ENCODE data around the gene HEATR9. TPM values are rescaled to one million over a fixed set of nuclear protein-coding genes. Genes with fewer than 3 reads are reported as not detected.

HEATR9 gene
- total RNA-seq, 6 experiments from 2014 or later = not detected

GRCh38 chr17:35809855-35810461 lies 58.7 kb downstream of the HEATR9 start:
- intact Hi-C loops (cut with DNase I) = loop anchor here (5.0 kb wide), 1 partner anchor 43 kb away; no protein-coding TSS in a partner anchor
- H3K4me1 ChIP-seq = peaks cover 0 to 22% (median 8%) of the 10 kb centered on the region in 4 donors
- DNase-seq (no peak), ATAC-seq (peak in 1 of 4 donors; percentile 3)
- no peaks in the 10 kb centered on the region for H3K36me3 ChIP-seq
- peak overlapping the region; percentile 77 to 92 (median 88) for H3K27ac ChIP-seq
- peak overlapping the region; percentile 81 to 91 (median 84) for H3K4me3 ChIP-seq
- WGBS (ENCODE audit: insufficient coverage, low coverage, low lambda C conversion rate, missing lambda C conversion rate) = 2% methylated on average over 5 of the region's 24 CpGs
- TF ChIP-seq POLR2A (IDR thresholded peaks at IDR 0.05) (no peak), CTCF (IDR thresholded peaks at IDR 0.05) (no peak)
- H3K9me3 ChIP-seq = no peaks in the 10 kb centered on the region
- no peaks in the 10 kb centered on the region for H3K27me3 ChIP-seq

DNA sequence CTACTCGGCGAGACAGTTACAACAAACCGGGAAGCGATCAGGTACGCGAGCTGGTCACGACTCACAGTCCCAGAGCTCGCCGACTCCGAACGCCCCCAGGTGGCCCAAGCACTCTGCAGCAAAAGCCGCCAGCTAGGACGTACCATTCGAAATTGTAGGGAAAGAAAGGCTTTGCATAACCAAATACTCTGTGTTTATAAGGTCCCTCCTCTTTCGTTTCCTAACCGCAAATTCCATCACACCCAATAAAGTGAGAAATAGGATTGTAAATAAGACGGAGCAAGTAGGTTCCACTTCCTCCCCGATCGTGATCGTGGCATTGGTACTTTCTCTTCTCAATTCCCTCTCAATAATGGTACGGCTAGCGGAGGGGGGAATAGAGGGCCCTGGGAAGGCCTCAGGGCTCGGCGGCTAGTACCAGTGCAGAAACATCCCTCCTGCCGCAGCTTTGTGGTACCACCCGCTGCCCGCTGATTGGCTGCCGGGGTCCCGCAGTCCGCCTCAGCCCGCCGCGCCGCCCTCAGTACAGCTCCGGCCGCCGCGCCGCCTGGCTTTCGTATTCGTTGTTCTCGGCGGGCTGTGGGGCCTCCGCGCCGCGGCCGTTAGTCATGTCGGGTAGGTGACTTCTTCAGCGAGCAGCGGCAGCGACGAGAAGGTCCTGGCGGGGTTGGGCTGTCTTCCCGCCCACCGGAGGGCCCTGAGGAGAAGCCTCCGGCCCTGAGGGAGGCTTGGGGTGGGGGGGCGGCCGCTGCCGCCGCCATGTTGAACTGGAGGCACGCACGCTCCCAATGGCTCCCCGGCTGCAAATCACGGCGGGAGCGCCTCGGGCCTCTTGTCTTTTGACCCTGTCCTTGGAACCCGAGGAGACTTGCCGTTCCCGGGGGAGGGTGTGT lies 59.5 kb downstream of the HEATR9 start, which contains the start of gene TAF15:
TSS of gene TAF15 (plus strand) at position 523 of the 893 bp plus-strand sequence. CDS start at position 609, 86 bp downstream.
- Histone ChIP-seq H3K27me3 (no peaks in the 10 kb centered on the region), H3K4me1 (peaks cover 0 to 23% (median 8%) of the 10 kb centered on the region in 4 donors), H3K27ac (peak within 1 kb of the TSS; percentile 77 to 92 (median 88)), H3K9me3 (no peaks in the 10 kb centered on the region), H3K4me3 (peak within 1 kb of the TSS; percentile 81 to 91 (median 84)), H3K36me3 (no peaks in the 10 kb centered on the region)
- intact Hi-C loops (cut with DNase I) = loop anchor here (5.0 kb wide), 1 partner anchor 42 kb away; no protein-coding TSS in a partner anchor
- under 1% methylated on average over 38 of the region's 71 CpGs for WGBS (ENCODE audit: insufficient coverage, low coverage, low lambda C conversion rate, missing lambda C conversion rate)
- peak; percentile 95 to 97 (median 97) for DNase-seq
- peak; percentile 94 to 98 (median 94) for ATAC-seq
- TF ChIP-seq POLR2A (IDR thresholded peaks at IDR 0.05) (peak; percentile 99), CTCF (IDR thresholded peaks at IDR 0.05) (peak; percentile 58 to 70 (median 68))

- intact Hi-C loops (cut with DNase I) = loop anchor here (5.0 kb wide), 1 partner anchor 41 kb away; no protein-coding TSS in a partner anchor
- no peaks in the 10 kb centered on the region for H3K9me3 ChIP-seq
- 20% methylated on average over 19 of the region's 19 CpGs for WGBS (ENCODE audit: insufficient coverage, low coverage, low lambda C conversion rate, missing lambda C conversion rate)
- no peak for DNase-seq
- H3K27ac ChIP-seq = peak overlapping the region; percentile 77 to 92 (median 88)
- TF ChIP-seq CTCF (IDR thresholded peaks at IDR 0.05) (no peak), POLR2A (IDR thresholded peaks at IDR 0.05) (no peak)
- H3K4me1 ChIP-seq = peaks cover 0 to 23% (median 8%) of the 10 kb centered on the region in 4 donors
- no peaks in the 10 kb centered on the region for H3K27me3 ChIP-seq
- no peak for ATAC-seq
- no peaks in the 10 kb centered on the region for H3K36me3 ChIP-seq
- H3K4me3 ChIP-seq = peak overlapping the region; percentile 81 to 91 (median 84)
These were observed 60.3 kb downstream of the HEATR9 start for GRCh38 chr17:35808240-35808961.
